ENCODE measurements around the gene RNASEL. TPM values are rescaled to one million over a fixed set of nuclear protein-coding genes. Genes with fewer than 3 reads are reported as not detected.
"Not testable (repeated sequence)": the region's sequence is repeated elsewhere in the genome, so short reads cannot be mapped to it uniquely, and the experiment has no call there.

The RNASEL gene
- total RNA-seq, 2 donors from 2014 or later, result 13.2 to 22.3 TPM

- peak; percentile 92 for ATAC-seq
- intact Hi-C loops (cut with DNase I, micrococcal nuclease), result no loop called here
- no peak for DNase-seq
Measured at GRCh38 chr1:182570611-182570970, 18.5 kb downstream of the RNASEL start.

GRCh38 chr1:182569939-182570610, 19.0 kb downstream of the RNASEL start:
- intact Hi-C loops (cut with DNase I, micrococcal nuclease), result no loop called here
- ATAC-seq (peak; percentile 47), DNase-seq (no peak)

- DNase-seq (no peak), ATAC-seq (no peak)
- intact Hi-C loops (cut with DNase I, micrococcal nuclease), result no loop called here
Measured at GRCh38 chr1:182568647-182569284, 20.3 kb downstream of the RNASEL start.

GRCh38 chr1:182567629-182568028, 21.4 kb downstream of the RNASEL start:
- ATAC-seq (no peak), DNase-seq (no peak)
- intact Hi-C loops (cut with DNase I, micrococcal nuclease), result no loop called here

GRCh38 chr1:182565537-182565936, 23.5 kb downstream of the RNASEL start:
- DNase-seq, result no peak
- intact Hi-C loops (cut with DNase I, micrococcal nuclease), result no loop called here

GRCh38 chr1:182564406-182565004, 24.6 kb downstream of the RNASEL start:
- intact Hi-C loops (cut with DNase I, micrococcal nuclease), result no loop called here
- no peak for ATAC-seq

More at GRCh38 chr1:182565537-182565936, 23.5 kb downstream of the RNASEL start:
- ATAC-seq, result no peak

GRCh38 chr1:182563095-182563494, 26.0 kb downstream of the RNASEL start:
- ATAC-seq (no peak), DNase-seq (no peak)
- intact Hi-C loops (cut with DNase I, micrococcal nuclease), result no loop called here

More at GRCh38 chr1:182564406-182565004, 24.6 kb downstream of the RNASEL start:
- no peak for DNase-seq

- intact Hi-C loops (cut with DNase I, micrococcal nuclease), result no loop called here
Measured at GRCh38 chr1:182561456-182561855, 27.6 kb downstream of the RNASEL start.

GRCh38 chr1:182560392-182560984, 28.6 kb downstream of the RNASEL start:
- DNase-seq (no peak), ATAC-seq (no peak)
- intact Hi-C loops (cut with DNase I, micrococcal nuclease), result no loop called here

More at GRCh38 chr1:182561456-182561855, 27.6 kb downstream of the RNASEL start:
- ATAC-seq (no peak), DNase-seq (no peak)

GRCh38 chr1:182556279-182556678, 32.8 kb downstream of the RNASEL start:
- intact Hi-C loops (cut with DNase I, micrococcal nuclease), result no loop called here
- no peak for DNase-seq
- ATAC-seq, result no peak

- ATAC-seq (no peak), DNase-seq (no peak)
- intact Hi-C loops (cut with DNase I, micrococcal nuclease), result no loop called here
Measured at GRCh38 chr1:182555493-182555892, 33.6 kb downstream of the RNASEL start.

- ATAC-seq (no peak), DNase-seq (no peak)
- intact Hi-C loops (cut with DNase I, micrococcal nuclease), result no loop called here
Measured at GRCh38 chr1:182552527-182552926, 36.5 kb downstream of the RNASEL start.

- no peak for DNase-seq
Measured at GRCh38 chr1:182549811-182550210, 39.2 kb downstream of the RNASEL start.

GRCh38 chr1:182549346-182549745, 39.7 kb downstream of the RNASEL start:
- intact Hi-C loops (cut with DNase I, micrococcal nuclease), result no loop called here
- no peak for ATAC-seq
- DNase-seq, result no peak

More at GRCh38 chr1:182549811-182550210, 39.2 kb downstream of the RNASEL start:
- ATAC-seq, result no peak
- intact Hi-C loops (cut with DNase I, micrococcal nuclease), result no loop called here

- DNase-seq (no peak), ATAC-seq (no peak)
- intact Hi-C loops (cut with DNase I, micrococcal nuclease), result no loop called here
Measured at GRCh38 chr1:182533896-182534295, 55.2 kb downstream of the RNASEL start.

- DNase-seq, result peak in 1 of 2 donors; percentile 32
- intact Hi-C loops (cut with DNase I, micrococcal nuclease), result not testable (repeated sequence)
- ATAC-seq, result peak; percentile 86
Measured at GRCh38 chr1:182528206-182528605, 60.9 kb downstream of the RNASEL start.

- DNase-seq (no peak), ATAC-seq (no peak)
- intact Hi-C loops (cut with DNase I, micrococcal nuclease), result no loop called here
Measured at GRCh38 chr1:182527680-182528079, 61.4 kb downstream of the RNASEL start.

GRCh38 chr1:182525342-182525741, 63.7 kb downstream of the RNASEL start:
- DNase-seq (no peak), ATAC-seq (no peak)
- intact Hi-C loops (cut with DNase I, micrococcal nuclease), result no loop called here
